DOHH2 (cell line): ENCODE measurements around the gene FBXO36.

Experiments used
- H3F3A ChIP-seq: fragments of 200-600 bp; sonication (generic), shearing (Covaris generic); 2 replicates; pipeline ENCODE4 v1.6.0; 2016; ENCODE audit warnings: antibody characterized with exemption, mild to moderate bottlenecking; ENCODE audit not compliant: control insufficient read depth, insufficient read depth
- H3K27ac ChIP-seq: fragments of 200-600 bp; sonication (generic); 2 replicates; pipeline ENCODE4 v1.5.1; 2014; ENCODE audit warnings: low read depth, mild to moderate bottlenecking, low read length, moderate library complexity
- H3K27me3 ChIP-seq: fragments of 200-600 bp; sonication (generic); 2 replicates; pipeline ENCODE4 v1.6.1; 2014; ENCODE audit warnings: mild to moderate bottlenecking, low read length, mixed read lengths; ENCODE audit not compliant: control insufficient read depth
- H3K36me3 ChIP-seq: fragments of 200-600 bp; sonication (generic); 2 replicates; pipeline ENCODE4 v1.6.1; 2014; ENCODE audit warnings: mild to moderate bottlenecking, low read length, moderate library complexity, mixed read lengths; ENCODE audit not compliant: control insufficient read depth
- H3K4me1 ChIP-seq: fragments of 200-600 bp; sonication (generic); 2 replicates; pipeline ENCODE4 v1.6.1; 2014; ENCODE audit warnings: mild to moderate bottlenecking, low read length, mixed read lengths; ENCODE audit not compliant: control insufficient read depth
- H3K4me2 ChIP-seq: fragments of 200-600 bp; sonication (generic); 2 replicates; pipeline ENCODE4 v1.6.0; 2014; ENCODE audit warnings: mild to moderate bottlenecking, low read length, moderate library complexity
- H3K4me3 ChIP-seq: fragments of 200-600 bp; sonication (generic); 2 replicates; pipeline ENCODE4 v1.5.1; 2014; ENCODE audit warnings: mild to moderate bottlenecking, low read length, mixed read lengths
- H3K79me2 ChIP-seq: fragments of 200-600 bp; sonication (generic); 2 replicates; pipeline ENCODE4 v1.6.1; 2014; ENCODE audit warnings: mild to moderate bottlenecking, low read length, mixed read lengths; ENCODE audit not compliant: control insufficient read depth
- H3K9me2 ChIP-seq: fragments of 200-600 bp; sonication (generic); replicated peaks from 2 replicates; pipeline ENCODE4 v1.6.1; 2014; ENCODE audit warnings: mild to moderate bottlenecking, low read length, mixed read lengths; ENCODE audit not compliant: control insufficient read depth
- H3K9me3 ChIP-seq: fragments of 200-600 bp; sonication (generic); 2 replicates; pipeline ENCODE4 v1.6.1; 2014; ENCODE audit warnings: antibody characterized with exemption, low read length, mixed read lengths; ENCODE audit not compliant: control insufficient read depth, insufficient read depth
- H4K20me1 ChIP-seq: fragments of 200-600 bp; sonication (generic); 2 replicates; pipeline ENCODE4 v1.6.0; 2014; ENCODE audit warnings: low read depth, mild to moderate bottlenecking, antibody characterized with exemption, low read length, moderate library complexity; ENCODE audit not compliant: control insufficient read depth, insufficient read depth
- CTCF ChIP-seq: fragments of 200-600 bp; sonication (generic); IDR thresholded peaks from one replicate; pipeline ENCODE4 v1.5.1; 2014; ENCODE audit warnings: antibody characterized with exemption, mild to moderate bottlenecking, low read depth, low read length; ENCODE audit not compliant: poor library complexity, severe bottlenecking
- EZH2phosphoT487 ChIP-seq: fragments of 200-600 bp; sonication (generic); IDR thresholded peaks from 2 replicates; pipeline ENCODE4 v1.6.1; 2017; ENCODE audit warnings: borderline replicate concordance, mild to moderate bottlenecking, antibody characterized with exemption, low read length, moderate library complexity, mixed read lengths

Gene FBXO36

GRCh38 chr2:229910832-229911412 is 11.4 kb upstream of the FBXO36 start:
- peaks cover 42% of the 10 kb centered on the region for H3K4me1 ChIP-seq
- TF ChIP-seq EZH2phosphoT487 (no peak), CTCF (peak; percentile 70)
- peaks cover 25% of the 10 kb centered on the region for H3K36me3 ChIP-seq
- H3K27me3 ChIP-seq, result no peaks in the 10 kb centered on the region
- no peak overlapping the region for H3K4me3 ChIP-seq
- no peaks in the 10 kb centered on the region for H3K9me3 ChIP-seq
- no peaks in the 10 kb centered on the region for H3K9me2 ChIP-seq
- H3F3A ChIP-seq, result peaks cover 3% of the 10 kb centered on the region; the same call in 1 of the 2 replicates
- H3K79me2 ChIP-seq, result peaks cover 91% of the 10 kb centered on the region
- no peak overlapping the region for H3K27ac ChIP-seq
- peaks cover 25% of the 10 kb centered on the region for H4K20me1 ChIP-seq
- peak overlapping the region; percentile 51 for H3K4me2 ChIP-seq

- Histone ChIP-seq H3K9me2 (no peaks in the 10 kb centered on the region), H3K4me1 (peaks cover 42% of the 10 kb centered on the region), H3K9me3 (no peaks in the 10 kb centered on the region), H3K36me3 (peaks cover 31% of the 10 kb centered on the region), H3K4me3 (no peak overlapping the region), H4K20me1 (peaks cover 31% of the 10 kb centered on the region), H3K27ac (no peak overlapping the region), H3K27me3 (no peaks in the 10 kb centered on the region), H3K79me2 (peaks cover 98% of the 10 kb centered on the region), H3K4me2 (peak overlapping the region; percentile 46), H3F3A (peaks cover 3% of the 10 kb centered on the region; the same call in 1 of the 2 replicates)
- no peak for TF ChIP-seq CTCF
- no peak for TF ChIP-seq EZH2phosphoT487
Observed at GRCh38 chr2:229914171-229914570, 8.1 kb upstream of the FBXO36 start.

GRCh38 chr2:229917793-229918192 is 4.5 kb upstream of the FBXO36 start:
- H3K79me2 ChIP-seq, result peaks cover 85% of the 10 kb centered on the region
- H4K20me1 ChIP-seq, result peaks cover 16% of the 10 kb centered on the region
- H3K27ac ChIP-seq, result no peak overlapping the region
- TF ChIP-seq EZH2phosphoT487, result no peak
- no peak for TF ChIP-seq CTCF
- no peaks in the 10 kb centered on the region for H3K9me3 ChIP-seq
- H3F3A ChIP-seq, result peaks cover 18% of the 10 kb centered on the region
- no peaks in the 10 kb centered on the region for H3K9me2 ChIP-seq
- H3K36me3 ChIP-seq, result peaks cover 26% of the 10 kb centered on the region
- H3K4me1 ChIP-seq, result peaks cover 32% of the 10 kb centered on the region
- H3K4me3 ChIP-seq, result no peak overlapping the region
- H3K4me2 ChIP-seq, result no peak overlapping the region
- no peaks in the 10 kb centered on the region for H3K27me3 ChIP-seq
